Measurements from ENCODE around the gene ENDOG. TPM values are rescaled to one million over a fixed set of nuclear protein-coding genes. Genes with fewer than 3 reads are reported as not detected.

ENDOG gene
- total RNA-seq, 4 donors from 2014 or later, result 2.1 to 22.0 (median 9.1) TPM

- no peak for TF ChIP-seq POLR2A (IDR thresholded peaks at IDR 0.05)
- TF ChIP-seq CTCF (IDR thresholded peaks at IDR 0.05), result no peak
- no peak for DNase-seq
Observed at GRCh38 chr9:128821584-128822406, 3.5 kb downstream of the ENDOG start.

GRCh38 chr9:128822407-128823042 is 4.2 kb downstream of the ENDOG start:
- H3K4me1 ChIP-seq, result peaks cover 0 to 4% of the 10 kb centered on the region in 2 donors
- H3K27me3 ChIP-seq, result no peaks in the 10 kb centered on the region
- no peaks in the 10 kb centered on the region for H3K9me3 ChIP-seq
- H3K36me3 ChIP-seq, result no peaks in the 10 kb centered on the region
- H3K27ac ChIP-seq, result no peak overlapping the region
- intact Hi-C loops (cut with DNase I; ENCODE audit: low total_unique reads), result no loop called here
- TF ChIP-seq POLR2A (IDR thresholded peaks at IDR 0.05) (no peak), CTCF (IDR thresholded peaks at IDR 0.05) (no peak)
- no peak overlapping the region for H3K4me3 ChIP-seq
- DNase-seq, result no peak

More at GRCh38 chr9:128821584-128822406, 3.5 kb downstream of the ENDOG start:
- Histone ChIP-seq H3K27ac (no peak overlapping the region), H3K4me1 (peaks cover 0 to 4% of the 10 kb centered on the region in 2 donors), H3K27me3 (no peaks in the 10 kb centered on the region), H3K36me3 (no peaks in the 10 kb centered on the region), H3K4me3 (no peak overlapping the region), H3K9me3 (no peaks in the 10 kb centered on the region)
- intact Hi-C loops (cut with DNase I; ENCODE audit: low total_unique reads), result no loop called here

- H3K27ac ChIP-seq, result no peak overlapping the region
- intact Hi-C loops (cut with DNase I; ENCODE audit: low total_unique reads), result no loop called here
- H3K9me3 ChIP-seq, result no peaks in the 10 kb centered on the region
- no peak for DNase-seq
- no peaks in the 10 kb centered on the region for H3K27me3 ChIP-seq
- H3K4me1 ChIP-seq, result peaks cover 0 to 4% of the 10 kb centered on the region in 2 donors
- H3K36me3 ChIP-seq, result no peaks in the 10 kb centered on the region
- H3K4me3 ChIP-seq, result no peak overlapping the region
- no peak for TF ChIP-seq CTCF (IDR thresholded peaks at IDR 0.05)
- TF ChIP-seq POLR2A (IDR thresholded peaks at IDR 0.05), result no peak
Observed at GRCh38 chr9:128823362-128823902, 5.1 kb downstream of the ENDOG start.

- intact Hi-C loops (cut with DNase I; ENCODE audit: low total_unique reads), result no loop called here
- Histone ChIP-seq H3K27ac (no peak overlapping the region), H3K27me3 (no peaks in the 10 kb centered on the region), H3K36me3 (no peaks in the 10 kb centered on the region), H3K4me3 (no peak overlapping the region), H3K4me1 (peaks cover 0 to 4% of the 10 kb centered on the region in 2 donors), H3K9me3 (no peaks in the 10 kb centered on the region)
- no peak for DNase-seq
- TF ChIP-seq CTCF (IDR thresholded peaks at IDR 0.05), result no peak
- no peak for TF ChIP-seq POLR2A (IDR thresholded peaks at IDR 0.05)
Observed at GRCh38 chr9:128823903-128824406, 5.7 kb downstream of the ENDOG start.

- Histone ChIP-seq H3K9me3 (no peaks in the 10 kb centered on the region), H3K36me3 (no peaks in the 10 kb centered on the region), H3K4me3 (no peak overlapping the region), H3K27me3 (no peaks in the 10 kb centered on the region), H3K27ac (no peak overlapping the region), H3K4me1 (peaks cover 0 to 4% of the 10 kb centered on the region in 2 donors)
- intact Hi-C loops (cut with DNase I; ENCODE audit: low total_unique reads), result no loop called here
- no peak for DNase-seq
- TF ChIP-seq CTCF (IDR thresholded peaks at IDR 0.05), result no peak
- no peak for TF ChIP-seq POLR2A (IDR thresholded peaks at IDR 0.05)
Observed at GRCh38 chr9:128824911-128825310, 6.6 kb downstream of the ENDOG start.

Measured in uterus (tissue), 4 donors.